ENCODE data around the gene CCDC88C.

The CCDC88C gene

DNA sequence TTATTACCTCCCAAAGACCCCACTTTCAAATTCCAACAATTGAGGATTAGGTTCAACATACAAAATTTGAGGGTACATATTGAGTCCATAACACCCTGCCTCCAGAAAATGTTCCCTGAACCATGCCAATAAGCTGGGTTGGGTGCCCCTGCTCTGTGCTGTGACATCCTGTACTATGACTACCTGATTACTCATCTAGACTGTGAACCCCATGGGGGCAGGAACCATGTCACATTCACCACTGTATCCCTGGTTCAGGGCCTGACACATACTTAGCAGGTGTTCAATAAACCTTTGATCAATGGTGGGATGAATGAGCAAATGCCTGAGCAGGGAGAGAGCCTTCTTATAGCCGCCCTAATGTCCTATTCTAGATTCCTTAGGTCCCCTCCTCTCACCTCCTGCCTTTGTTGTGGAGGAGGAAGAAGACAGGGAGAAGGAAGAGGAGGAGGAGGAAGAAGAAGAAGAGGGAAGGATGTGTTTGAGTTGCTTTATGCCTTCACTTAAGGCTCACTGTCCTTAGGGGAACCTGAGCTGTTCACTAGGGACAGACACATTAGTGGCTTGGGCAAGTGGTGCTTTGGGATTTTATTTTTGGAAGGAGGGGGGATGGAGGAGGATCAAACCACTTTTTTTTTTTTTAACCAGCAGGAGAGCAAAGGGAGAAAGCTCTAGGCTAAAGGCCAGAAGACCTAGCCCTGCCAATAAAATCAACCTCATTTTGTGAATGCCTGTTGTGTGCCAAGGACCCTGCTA is 194.4 kb downstream of the CCDC88C start:
- DNase-seq (ENCODE audit: extremely low read depth, low read depth) = no peak
- no peak for TF ChIP-seq CTCF (IDR thresholded peaks at IDR 0.05; ENCODE audit: low read depth, low read length, missing control alignments)
- no peak overlapping the region for H3K4me3 ChIP-seq (replicated peaks; ENCODE audit: low read depth, low read length)
